PC-3 (cell line): ENCODE data around the gene COP1.

ENCODE experiments used
- EZH2 ChIP-seq: fragments of 300-600 bp; sonication (generic); IDR thresholded peaks from one replicate; pipeline ENCODE4 v1.6.1; 2017; ENCODE audit warnings: antibody characterized with exemption, mild to moderate bottlenecking, low read length; ENCODE audit not compliant: unreplicated experiment
- TF ChIP-seq, protein P1 (sequence below): fragments of 300-600 bp; sonication (generic); conservative IDR thresholded peaks from 2 replicates; pipeline ENCODE4 v1.5.1; 2017; ENCODE audit warnings: antibody characterized with exemption, low read depth, mild to moderate bottlenecking, low read length

- TF ChIP-seq, protein P1, sequence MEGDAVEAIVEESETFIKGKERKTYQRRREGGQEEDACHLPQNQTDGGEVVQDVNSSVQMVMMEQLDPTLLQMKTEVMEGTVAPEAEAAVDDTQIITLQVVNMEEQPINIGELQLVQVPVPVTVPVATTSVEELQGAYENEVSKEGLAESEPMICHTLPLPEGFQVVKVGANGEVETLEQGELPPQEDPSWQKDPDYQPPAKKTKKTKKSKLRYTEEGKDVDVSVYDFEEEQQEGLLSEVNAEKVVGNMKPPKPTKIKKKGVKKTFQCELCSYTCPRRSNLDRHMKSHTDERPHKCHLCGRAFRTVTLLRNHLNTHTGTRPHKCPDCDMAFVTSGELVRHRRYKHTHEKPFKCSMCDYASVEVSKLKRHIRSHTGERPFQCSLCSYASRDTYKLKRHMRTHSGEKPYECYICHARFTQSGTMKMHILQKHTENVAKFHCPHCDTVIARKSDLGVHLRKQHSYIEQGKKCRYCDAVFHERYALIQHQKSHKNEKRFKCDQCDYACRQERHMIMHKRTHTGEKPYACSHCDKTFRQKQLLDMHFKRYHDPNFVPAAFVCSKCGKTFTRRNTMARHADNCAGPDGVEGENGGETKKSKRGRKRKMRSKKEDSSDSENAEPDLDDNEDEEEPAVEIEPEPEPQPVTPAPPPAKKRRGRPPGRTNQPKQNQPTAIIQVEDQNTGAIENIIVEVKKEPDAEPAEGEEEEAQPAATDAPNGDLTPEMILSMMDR: no peak
- no peak for TF ChIP-seq EZH2
Measured at GRCh38 chr1:176174108-176174507, 33.0 kb downstream of the COP1 start.
